Measurements from ENCODE around the gene MVP. TPM values are rescaled to one million over a fixed set of nuclear protein-coding genes. Genes with fewer than 3 reads are reported as not detected.
"Not testable (repeated sequence)": the region's sequence is repeated elsewhere in the genome, so short reads cannot be mapped to it uniquely, and the experiment has no call there.

MVP gene
- polyA plus RNA-seq, 1 donor from 2014 or later, result 2.5 TPM

GRCh38 chr16:29881050-29881449 lies 60.8 kb downstream of the MVP start:
- Histone ChIP-seq H2AFZ (ENCODE audit: low read depth, low read length) (no peak overlapping the region), H3K27ac (ENCODE audit: low read length) (no peak overlapping the region), H3K27me3 (ENCODE audit: insufficient read depth, low read depth, low read length) (peaks cover 5% of the 10 kb centered on the region), H3K4me3 (ENCODE audit: low read length) (no peak overlapping the region), H3K9me3 (ENCODE audit: low read length) (no peaks in the 10 kb centered on the region), H3K4me2 (ENCODE audit: low read length) (no peak overlapping the region), H3K9me2 (ENCODE audit: insufficient read depth, low read length) (no peaks in the 10 kb centered on the region), H3K36me3 (ENCODE audit: insufficient read depth, low read length) (no peaks in the 10 kb centered on the region), H3F3A (ENCODE audit: insufficient read depth, low read length, poor library complexity, severe bottlenecking) (no peaks in the 10 kb centered on the region), H4K20me1 (ENCODE audit: insufficient read depth) (no peaks in the 10 kb centered on the region), H3K9ac (ENCODE audit: low read length) (no peak overlapping the region), H3K79me2 (replicated peaks; ENCODE audit: insufficient read depth, low read length) (no peaks in the 10 kb centered on the region)
- TF ChIP-seq RAD21 (conservative IDR thresholded peaks at IDR 0.05) (no peak), EZH2 (IDR thresholded peaks at IDR 0.05; ENCODE audit: borderline replicate concordance, insufficient read depth, low read length, poor library complexity, severe bottlenecking) (no peak), SMC3 (conservative IDR thresholded peaks at IDR 0.05; ENCODE audit: poor library complexity) (no peak), REST (IDR thresholded peaks at IDR 0.05; ENCODE audit: borderline replicate concordance) (no peak), EP300 (conservative IDR thresholded peaks at IDR 0.05; ENCODE audit: poor library complexity, severe bottlenecking) (no peak), POLR2AphosphoS5 (IDR thresholded peaks at IDR 0.05) (no peak), TAF1 (IDR thresholded peaks at IDR 0.05; ENCODE audit: low read depth) (no peak), MXI1 (conservative IDR thresholded peaks at IDR 0.05; ENCODE audit: poor library complexity, severe bottlenecking) (no peak)
- TF ChIP-seq, protein P1, sequence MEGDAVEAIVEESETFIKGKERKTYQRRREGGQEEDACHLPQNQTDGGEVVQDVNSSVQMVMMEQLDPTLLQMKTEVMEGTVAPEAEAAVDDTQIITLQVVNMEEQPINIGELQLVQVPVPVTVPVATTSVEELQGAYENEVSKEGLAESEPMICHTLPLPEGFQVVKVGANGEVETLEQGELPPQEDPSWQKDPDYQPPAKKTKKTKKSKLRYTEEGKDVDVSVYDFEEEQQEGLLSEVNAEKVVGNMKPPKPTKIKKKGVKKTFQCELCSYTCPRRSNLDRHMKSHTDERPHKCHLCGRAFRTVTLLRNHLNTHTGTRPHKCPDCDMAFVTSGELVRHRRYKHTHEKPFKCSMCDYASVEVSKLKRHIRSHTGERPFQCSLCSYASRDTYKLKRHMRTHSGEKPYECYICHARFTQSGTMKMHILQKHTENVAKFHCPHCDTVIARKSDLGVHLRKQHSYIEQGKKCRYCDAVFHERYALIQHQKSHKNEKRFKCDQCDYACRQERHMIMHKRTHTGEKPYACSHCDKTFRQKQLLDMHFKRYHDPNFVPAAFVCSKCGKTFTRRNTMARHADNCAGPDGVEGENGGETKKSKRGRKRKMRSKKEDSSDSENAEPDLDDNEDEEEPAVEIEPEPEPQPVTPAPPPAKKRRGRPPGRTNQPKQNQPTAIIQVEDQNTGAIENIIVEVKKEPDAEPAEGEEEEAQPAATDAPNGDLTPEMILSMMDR (IDR thresholded peaks at IDR 0.05; ENCODE audit: poor library complexity, severe bottlenecking), result no peak

GRCh38 chr16:29883987-29884386 lies 63.7 kb downstream of the MVP start:
- Histone ChIP-seq H3K4me3 (ENCODE audit: low read length) (no peak overlapping the region), H3K9ac (ENCODE audit: low read length) (no peak overlapping the region), H3K9me3 (ENCODE audit: low read length) (no peaks in the 10 kb centered on the region), H3K79me2 (replicated peaks; ENCODE audit: insufficient read depth, low read length) (no peaks in the 10 kb centered on the region), H3K27me3 (ENCODE audit: insufficient read depth, low read depth, low read length) (no peaks in the 10 kb centered on the region), H4K20me1 (ENCODE audit: insufficient read depth) (no peaks in the 10 kb centered on the region), H3F3A (ENCODE audit: insufficient read depth, low read length, poor library complexity, severe bottlenecking) (no peaks in the 10 kb centered on the region), H3K36me3 (ENCODE audit: insufficient read depth, low read length) (no peaks in the 10 kb centered on the region), H3K4me2 (ENCODE audit: low read length) (no peak overlapping the region), H3K27ac (ENCODE audit: low read length) (no peak overlapping the region), H3K9me2 (ENCODE audit: insufficient read depth, low read length) (no peaks in the 10 kb centered on the region), H2AFZ (ENCODE audit: low read depth, low read length) (no peak overlapping the region)
- TF ChIP-seq, protein P1 (IDR thresholded peaks at IDR 0.05; ENCODE audit: poor library complexity, severe bottlenecking), result no peak
- TF ChIP-seq POLR2AphosphoS5 (IDR thresholded peaks at IDR 0.05) (no peak), EP300 (conservative IDR thresholded peaks at IDR 0.05; ENCODE audit: poor library complexity, severe bottlenecking) (no peak), REST (IDR thresholded peaks at IDR 0.05; ENCODE audit: borderline replicate concordance) (no peak), MXI1 (conservative IDR thresholded peaks at IDR 0.05; ENCODE audit: poor library complexity, severe bottlenecking) (no peak), RAD21 (conservative IDR thresholded peaks at IDR 0.05) (no peak), EZH2 (IDR thresholded peaks at IDR 0.05; ENCODE audit: borderline replicate concordance, insufficient read depth, low read length, poor library complexity, severe bottlenecking) (no peak), SMC3 (conservative IDR thresholded peaks at IDR 0.05; ENCODE audit: poor library complexity) (no peak)

- not testable (repeated sequence) for H2AFZ ChIP-seq (ENCODE audit: low read depth, low read length); H3K27me3 ChIP-seq (ENCODE audit: insufficient read depth, low read depth, low read length); H3K36me3 ChIP-seq (ENCODE audit: insufficient read depth, low read length); H3K9me2 ChIP-seq (ENCODE audit: insufficient read depth, low read length); H3K9ac ChIP-seq (ENCODE audit: low read length); H4K20me1 ChIP-seq (ENCODE audit: insufficient read depth); H3K9me3 ChIP-seq (ENCODE audit: low read length); H3F3A ChIP-seq (ENCODE audit: insufficient read depth, low read length, poor library complexity, severe bottlenecking); H3K4me2 ChIP-seq (ENCODE audit: low read length); H3K4me3 ChIP-seq (ENCODE audit: low read length); H3K79me2 ChIP-seq (replicated peaks; ENCODE audit: insufficient read depth, low read length); H3K27ac ChIP-seq (ENCODE audit: low read length)
These were observed 69.1 kb downstream of the MVP start for GRCh38 chr16:29889372-29889771.

Data from neural cell (in vitro differentiated cells).